KOPT-K1 (cell line): ENCODE results near the gene CD59.
"Not testable (repeated sequence)": the region's sequence is repeated elsewhere in the genome, so short reads cannot be mapped to it uniquely, and the experiment has no call there.

Experiments used
- H3K27ac ChIP-seq: fragments of 200-600 bp; sonication (generic); 2 replicates; pipeline ENCODE4 v1.5.1; 2016; ENCODE audit warnings: antibody characterized with exemption, mild to moderate bottlenecking, low read depth, low read length; ENCODE audit not compliant: poor library complexity, severe bottlenecking
- H3K36me3 ChIP-seq: fragments of 200-600 bp; sonication (generic); 2 replicates; pipeline ENCODE4 v1.5.1; 2017; ENCODE audit warnings: antibody characterized with exemption, mild to moderate bottlenecking, low read length, moderate library complexity; ENCODE audit not compliant: insufficient read depth
- H3K9me3 ChIP-seq: fragments of 200-600 bp; sonication (generic); 2 replicates; pipeline ENCODE4 v1.5.1; 2017; ENCODE audit warnings: antibody characterized with exemption, low read length, mild to moderate bottlenecking; ENCODE audit not compliant: insufficient read depth, poor library complexity, severe bottlenecking

The CD59 gene

GRCh38 chr11:33709466-33709865 lies 26.8 kb downstream of the CD59 start:
- H3K27ac ChIP-seq: no peak overlapping the region
- no peaks in the 10 kb centered on the region for H3K9me3 ChIP-seq
- H3K36me3 ChIP-seq: peaks cover 27% of the 10 kb centered on the region

- peaks cover 24% of the 10 kb centered on the region for H3K36me3 ChIP-seq
- H3K9me3 ChIP-seq: no peaks in the 10 kb centered on the region
- H3K27ac ChIP-seq: no peak overlapping the region
Observed at GRCh38 chr11:33708985-33709384, 27.2 kb downstream of the CD59 start.

GRCh38 chr11:33707831-33708230 lies 28.4 kb downstream of the CD59 start:
- H3K36me3 ChIP-seq: peaks cover 20% of the 10 kb centered on the region; the same call in 1 of the 2 replicates
- H3K27ac ChIP-seq, H3K9me3 ChIP-seq: not testable (repeated sequence)

GRCh38 chr11:33706966-33707365 lies 29.3 kb downstream of the CD59 start:
- peak overlapping the region; percentile 23 for H3K27ac ChIP-seq
- H3K9me3 ChIP-seq: no peaks in the 10 kb centered on the region
- H3K36me3 ChIP-seq: peaks cover 20% of the 10 kb centered on the region; the same call in 1 of the 2 replicates

GRCh38 chr11:33706546-33706945 lies 29.7 kb downstream of the CD59 start:
- peak overlapping the region; percentile 23 for H3K27ac ChIP-seq
- H3K36me3 ChIP-seq: peaks cover 20% of the 10 kb centered on the region; the same call in 1 of the 2 replicates

GRCh38 chr11:33704240-33705002 lies 31.8 kb downstream of the CD59 start:
- H3K36me3 ChIP-seq: peaks cover 11% of the 10 kb centered on the region; the same call in 1 of the 2 replicates
- no peaks in the 10 kb centered on the region for H3K9me3 ChIP-seq
- no peak overlapping the region for H3K27ac ChIP-seq

More at GRCh38 chr11:33706546-33706945, 29.7 kb downstream of the CD59 start:
- H3K9me3 ChIP-seq: no peaks in the 10 kb centered on the region

- H3K9me3 ChIP-seq: no peaks in the 10 kb centered on the region
- H3K36me3 ChIP-seq: peaks cover 5% of the 10 kb centered on the region; the same call in 1 of the 2 replicates
- no peak overlapping the region for H3K27ac ChIP-seq
Observed at GRCh38 chr11:33703788-33704187, 32.4 kb downstream of the CD59 start.

- Histone ChIP-seq H3K36me3 (no peaks in the 10 kb centered on the region), H3K9me3 (no peaks in the 10 kb centered on the region), H3K27ac (no peak overlapping the region)
Observed at GRCh38 chr11:33703234-33703633, 33.0 kb downstream of the CD59 start.

GRCh38 chr11:33701302-33702230 lies 34.7 kb downstream of the CD59 start:
- H3K9me3 ChIP-seq: no peaks in the 10 kb centered on the region
- H3K36me3 ChIP-seq: no peaks in the 10 kb centered on the region
- H3K27ac ChIP-seq: peak overlapping the region; percentile 44

- no peaks in the 10 kb centered on the region for H3K9me3 ChIP-seq
- no peaks in the 10 kb centered on the region for H3K36me3 ChIP-seq
- H3K27ac ChIP-seq: peak within 1 kb of the TSS; percentile 44
Observed at GRCh38 chr11:33700502-33701271, 35.5 kb downstream of the CD59 start, which contains the start of gene C11orf91. Gene C11orf91, minus strand, starts transcription at chr11:33700826. Its CDS starts 86 bp downstream, at chr11:33700740.

GRCh38 chr11:33700063-33700501 lies 36.1 kb downstream of the CD59 start:
- Histone ChIP-seq H3K9me3 (no peaks in the 10 kb centered on the region), H3K27ac (no peak overlapping the region), H3K36me3 (no peaks in the 10 kb centered on the region)

GRCh38 chr11:33699515-33700062 lies 36.6 kb downstream of the CD59 start:
- Histone ChIP-seq H3K27ac (no peak overlapping the region), H3K9me3 (no peaks in the 10 kb centered on the region), H3K36me3 (no peaks in the 10 kb centered on the region)

GRCh38 chr11:33698921-33699320 lies 37.3 kb downstream of the CD59 start:
- H3K36me3 ChIP-seq: no peaks in the 10 kb centered on the region
- H3K9me3 ChIP-seq: no peaks in the 10 kb centered on the region
- H3K27ac ChIP-seq: no peak overlapping the region

GRCh38 chr11:33697997-33698396 lies 38.2 kb downstream of the CD59 start:
- Histone ChIP-seq H3K36me3 (no peaks in the 10 kb centered on the region), H3K9me3 (no peaks in the 10 kb centered on the region), H3K27ac (no peak overlapping the region)
